ENCODE results near the gene HOGA1. TPM values are rescaled to one million over a fixed set of nuclear protein-coding genes. Genes with fewer than 3 reads are reported as not detected.

The HOGA1 gene
- total RNA-seq, 6 experiments from 2014 or later, result 16.8 to 92.9 (median 36.5) TPM

DNA sequence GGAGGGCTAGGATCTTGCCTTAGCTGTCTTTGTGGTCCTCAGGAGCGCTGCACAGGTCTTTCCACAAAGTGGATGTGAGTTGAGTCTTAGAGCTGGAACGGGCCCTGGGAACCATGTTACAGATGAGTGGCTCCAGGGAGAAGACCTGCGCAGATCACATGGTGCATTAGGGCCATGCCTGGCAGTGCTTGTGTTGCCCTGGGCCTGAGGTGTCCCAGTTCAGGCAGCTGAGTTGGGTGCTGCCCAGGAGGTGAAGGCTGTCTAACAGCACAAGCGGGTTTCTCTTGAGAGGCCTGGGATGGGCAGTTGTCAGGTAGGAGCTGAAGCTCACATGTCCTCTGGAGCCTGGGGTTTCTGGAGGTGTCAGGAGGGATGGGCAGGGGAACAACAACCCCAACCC is 45.4 kb upstream of the HOGA1 start:
- ATAC-seq (no peak), DNase-seq (no peak)
- Histone ChIP-seq H3K4me3 (no peak overlapping the region), H3K4me1 (no peaks in the 10 kb centered on the region), H3K27ac (no peak overlapping the region), H3K36me3 (no peaks in the 10 kb centered on the region), H3K9me3 (no peaks in the 10 kb centered on the region), H3K27me3 (no peaks in the 10 kb centered on the region)
- WGBS (ENCODE audit: insufficient coverage, low coverage, low lambda C conversion rate, missing lambda C conversion rate), result no CpG with 5 or more reads among the region's 4 CpGs
- no peak for TF ChIP-seq POLR2A (IDR thresholded peaks at IDR 0.05)
- no peak for TF ChIP-seq CTCF (IDR thresholded peaks at IDR 0.05)
- intact Hi-C loops (cut with DNase I), result no loop called here

DNA sequence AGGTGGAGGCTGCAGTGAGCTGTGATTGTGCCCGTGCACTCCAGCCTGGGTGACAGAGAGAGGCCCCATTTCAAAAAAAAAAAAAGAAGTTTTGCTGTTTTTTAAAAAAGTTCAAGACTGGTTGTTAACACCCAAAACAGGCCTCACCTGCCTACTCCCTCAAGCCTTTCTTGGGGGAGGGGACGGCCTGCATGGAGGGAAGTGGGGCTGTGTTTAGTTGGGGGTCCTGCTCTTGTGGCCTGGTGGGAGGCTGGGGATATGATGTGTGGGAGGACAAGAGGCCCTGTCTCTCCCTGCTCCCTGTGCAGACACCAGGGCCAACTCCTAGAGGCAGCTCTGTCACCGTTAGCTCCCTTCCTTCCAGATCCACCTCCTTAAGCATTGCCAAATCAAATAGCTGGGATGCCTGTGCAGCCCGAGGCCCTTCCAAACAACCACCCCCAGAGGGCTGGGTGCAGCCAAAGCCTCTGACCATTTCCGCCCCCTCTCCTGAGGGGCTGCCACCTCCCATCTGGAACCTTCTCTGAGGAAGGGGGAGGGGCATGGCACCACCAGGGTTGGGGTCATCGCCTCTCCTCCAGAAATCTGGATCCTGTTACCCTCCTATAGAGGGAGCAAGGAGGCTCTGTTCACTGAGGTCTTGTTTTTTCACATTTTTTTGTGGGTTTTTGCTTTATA is 44.5 kb upstream of the HOGA1 start:
- intact Hi-C loops (cut with DNase I), result loop anchor here in 1 of 2 donors (10.0 kb wide), 1 partner anchor 75 kb away; no protein-coding TSS in a partner anchor
- Histone ChIP-seq H3K9me3 (no peaks in the 10 kb centered on the region), H3K27ac (no peak overlapping the region), H3K36me3 (no peaks in the 10 kb centered on the region), H3K4me1 (no peaks in the 10 kb centered on the region), H3K4me3 (no peak overlapping the region), H3K27me3 (no peaks in the 10 kb centered on the region)
- DNase-seq (peak in 1 of 3 donors; percentile 29), ATAC-seq (no peak)
- 70% methylated on average over 4 of the region's 6 CpGs for WGBS (ENCODE audit: insufficient coverage, low coverage, low lambda C conversion rate, missing lambda C conversion rate)
- TF ChIP-seq CTCF (IDR thresholded peaks at IDR 0.05), result no peak
- TF ChIP-seq POLR2A (IDR thresholded peaks at IDR 0.05), result no peak

- H3K27me3 ChIP-seq, result no peaks in the 10 kb centered on the region
- ATAC-seq, result no peak
- no peak overlapping the region for H3K4me3 ChIP-seq
- no peak for DNase-seq
- TF ChIP-seq CTCF (IDR thresholded peaks at IDR 0.05) (no peak), POLR2A (IDR thresholded peaks at IDR 0.05) (no peak)
- H3K27ac ChIP-seq, result no peak overlapping the region
- no peaks in the 10 kb centered on the region for H3K9me3 ChIP-seq
- H3K36me3 ChIP-seq, result no peaks in the 10 kb centered on the region
- 85% methylated on average over 6 of the region's 14 CpGs for WGBS (ENCODE audit: insufficient coverage, low coverage, low lambda C conversion rate, missing lambda C conversion rate)
- no peaks in the 10 kb centered on the region for H3K4me1 ChIP-seq
- intact Hi-C loops (cut with DNase I), result loop anchor here in 1 of 2 donors (10.0 kb wide), 1 partner anchor 76 kb away; no protein-coding TSS in a partner anchor
Measured at GRCh38 chr10:97540669-97541500, 43.3 kb upstream of the HOGA1 start.

DNA sequence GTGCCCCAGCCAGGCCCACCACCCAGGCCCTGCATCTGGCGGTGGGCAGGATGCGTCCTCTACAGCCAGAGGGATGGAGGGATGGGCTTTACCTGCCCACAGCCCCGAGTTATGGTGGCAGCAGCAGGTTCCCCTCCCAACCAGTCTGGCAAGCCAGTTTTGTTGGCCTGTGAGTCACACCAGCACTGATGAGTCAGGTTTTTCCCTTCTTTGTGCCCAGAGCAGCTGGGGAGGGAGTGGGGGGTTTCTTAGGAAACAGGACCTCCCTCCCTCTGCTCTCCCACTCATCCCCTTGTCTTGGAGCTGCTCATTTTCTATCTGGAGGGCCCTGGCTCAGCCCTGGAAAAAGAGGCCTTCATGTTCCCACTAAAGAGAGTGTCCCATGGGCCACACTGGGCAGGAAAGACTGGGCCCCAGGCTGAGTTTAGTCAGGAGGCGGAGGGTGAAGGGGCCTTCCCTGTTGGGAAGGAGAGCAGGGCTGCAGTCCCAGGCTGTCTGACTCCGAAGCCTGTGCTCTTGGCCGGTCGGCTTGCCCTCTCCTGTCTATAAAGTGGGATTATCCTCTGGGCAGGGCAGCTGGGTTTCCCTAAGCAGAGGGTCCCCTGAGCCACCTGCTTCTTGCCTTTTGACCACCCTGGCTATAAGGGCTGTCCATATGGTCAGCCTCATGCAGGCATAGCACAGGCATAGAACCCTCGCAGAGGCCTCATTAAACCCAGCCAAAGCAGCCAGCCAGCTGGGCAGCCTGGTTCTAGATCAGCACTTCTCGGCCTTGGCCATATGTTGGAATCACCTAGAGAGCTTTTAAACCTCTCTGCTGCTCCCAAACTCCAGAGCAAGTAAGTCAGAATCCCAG is 41.8 kb upstream of the HOGA1 start:
- Histone ChIP-seq H3K4me1 (no peaks in the 10 kb centered on the region), H3K36me3 (no peaks in the 10 kb centered on the region), H3K27me3 (no peaks in the 10 kb centered on the region), H3K9me3 (no peaks in the 10 kb centered on the region), H3K4me3 (no peak overlapping the region), H3K27ac (peak overlapping the region in 2 of 3 donors; percentile 40 to 69)
- ATAC-seq (peak in 3 of 4 donors; percentile 24 to 76 (median 42)), DNase-seq (peak in 1 of 3 donors; percentile 42)
- TF ChIP-seq CTCF (IDR thresholded peaks at IDR 0.05) (no peak), POLR2A (IDR thresholded peaks at IDR 0.05) (no peak)
- intact Hi-C loops (cut with DNase I), result loop anchor here in 1 of 2 donors (10.0 kb wide), 1 partner anchor 78 kb away; no protein-coding TSS in a partner anchor
- WGBS (ENCODE audit: insufficient coverage, low coverage, low lambda C conversion rate, missing lambda C conversion rate), result 100% methylated on average over 4 of the region's 9 CpGs

All from right lobe of liver (tissue), 6 donors.